ENCODE measurements around the gene UBL3.

Gene UBL3

DNA sequence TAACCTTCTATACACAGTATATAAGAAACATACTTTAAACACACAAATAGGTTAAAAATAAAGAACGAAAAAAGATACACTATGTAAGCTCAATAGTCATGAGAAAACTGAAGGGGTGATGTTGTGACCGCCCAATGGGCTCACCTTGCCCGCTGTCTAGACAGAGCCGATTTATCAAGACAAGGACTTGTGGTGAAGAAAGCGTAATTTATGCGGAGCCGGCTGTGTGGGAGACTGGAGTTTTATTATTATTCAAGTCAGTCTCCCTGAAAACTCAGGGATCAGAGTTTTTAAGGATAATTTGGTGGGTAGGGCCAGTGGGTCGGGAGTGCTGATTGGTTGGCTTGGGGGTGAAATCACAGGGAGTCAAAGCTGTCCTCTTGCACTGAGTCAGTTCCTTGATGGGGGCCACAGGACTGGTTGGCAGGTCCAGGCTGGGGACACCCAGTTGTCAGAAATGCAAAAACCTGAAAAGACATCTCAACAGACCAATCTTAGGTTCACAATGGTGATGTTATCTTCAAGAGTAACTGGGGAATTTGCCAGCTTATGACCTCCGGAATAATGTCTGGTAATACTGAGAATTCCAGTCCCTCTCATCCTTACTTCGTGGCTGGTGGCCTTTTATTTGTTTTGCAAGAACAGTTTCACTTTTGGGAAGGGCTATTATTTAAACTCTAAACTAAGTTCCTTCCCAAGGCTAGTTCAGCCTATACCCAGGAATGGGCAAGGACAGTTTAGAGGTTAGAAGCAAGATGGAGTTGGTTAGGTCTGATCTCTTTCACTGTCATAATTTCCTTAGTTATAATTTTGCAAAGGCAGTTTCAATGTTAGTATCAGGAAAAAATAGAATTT, 96.6 kb downstream of the UBL3 start:
- DNase-seq: no peak

DNA sequence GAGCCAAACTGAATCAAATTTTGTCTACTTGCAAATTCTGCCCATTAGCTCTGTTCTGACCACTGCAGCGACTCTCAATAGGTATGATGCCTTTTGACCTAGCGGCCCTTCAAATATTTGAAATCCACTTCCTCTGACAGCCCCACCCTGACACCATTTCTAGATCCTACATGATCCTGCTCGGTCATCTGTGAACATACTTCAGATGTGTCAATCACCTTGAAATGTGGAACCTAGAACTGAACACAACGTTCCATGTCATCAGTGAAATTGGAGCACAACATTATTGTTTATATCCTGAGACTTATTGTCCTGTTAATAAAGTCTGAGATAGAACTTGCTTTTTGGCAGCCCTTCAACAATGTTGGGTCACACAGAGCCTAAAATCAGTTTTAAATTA, 98.2 kb downstream of the UBL3 start:
- no peak for DNase-seq

DNA sequence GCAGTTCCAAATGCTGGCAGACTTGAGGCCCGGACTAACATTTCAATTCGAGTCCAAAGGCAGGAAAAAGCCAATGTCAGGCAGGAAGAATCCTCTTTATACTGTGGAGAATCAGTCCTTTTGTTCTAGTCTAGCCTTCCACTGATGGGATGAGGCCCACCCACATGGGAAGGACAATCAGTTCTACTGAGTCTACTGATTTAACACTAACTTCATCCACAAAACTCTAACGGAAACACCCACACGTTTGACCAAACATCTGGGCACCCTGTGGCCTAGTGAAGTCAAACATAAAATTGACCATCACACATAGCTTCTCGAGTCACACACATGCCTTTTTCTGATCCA, 100.3 kb downstream of the UBL3 start:
- no peak for DNase-seq

DNA sequence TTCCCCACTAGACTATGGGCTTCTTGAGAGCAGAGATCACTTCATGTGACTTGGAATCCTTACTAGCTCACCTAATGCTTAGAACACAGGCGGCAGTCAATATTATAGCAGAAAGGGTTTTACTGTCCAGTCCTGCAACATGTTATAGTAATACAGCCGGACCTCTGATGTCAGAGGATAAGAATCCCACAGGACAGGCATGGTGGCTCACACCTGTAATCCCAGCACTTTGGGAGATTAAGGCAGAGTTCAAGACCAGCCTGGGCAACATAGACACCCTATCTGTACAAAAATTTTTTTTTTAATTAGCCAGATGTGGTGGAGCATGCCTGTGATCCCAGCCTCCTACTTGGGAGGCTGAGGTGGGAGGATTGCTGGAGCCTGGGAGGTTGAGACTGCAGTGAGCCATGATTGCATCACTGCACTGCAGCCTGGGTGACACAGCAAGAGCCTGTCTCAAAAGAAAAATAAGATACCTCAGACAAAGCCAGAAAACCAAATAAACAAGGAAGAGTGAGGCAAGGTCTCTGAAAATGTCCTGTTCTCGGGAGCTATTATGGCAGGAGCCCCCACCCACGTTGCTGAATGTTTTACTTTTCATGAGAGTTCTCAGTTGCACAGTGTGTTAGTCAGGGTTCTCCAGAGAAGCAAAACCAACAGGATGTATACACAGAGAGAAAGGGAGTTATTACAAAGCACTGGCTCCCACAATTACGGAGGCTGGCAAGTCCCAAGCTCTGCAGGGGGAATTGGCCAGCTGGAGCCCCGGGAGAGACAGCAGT, 100.8 kb downstream of the UBL3 start:
- DNase-seq: no peak

DNA sequence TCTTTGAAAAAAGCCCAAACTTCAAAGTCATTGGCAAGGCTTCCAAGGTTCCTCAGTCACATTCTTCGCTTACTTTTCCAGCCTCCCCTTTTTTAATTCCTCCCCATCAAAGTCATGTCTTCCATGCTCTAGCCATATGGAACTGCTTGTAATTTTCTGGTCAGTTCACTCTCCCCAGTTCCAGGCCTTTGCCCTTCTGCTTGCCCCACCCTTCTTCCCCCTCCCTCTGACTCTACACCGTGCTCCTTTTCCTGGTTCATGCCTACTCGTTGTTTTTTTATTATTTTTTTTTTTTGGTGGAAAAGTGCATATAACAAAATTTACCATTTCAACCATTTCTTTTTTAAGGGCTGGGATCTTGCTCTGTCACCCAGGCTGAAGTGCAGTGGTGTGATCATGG, 102.3 kb downstream of the UBL3 start:
- DNase-seq: no peak

DNA sequence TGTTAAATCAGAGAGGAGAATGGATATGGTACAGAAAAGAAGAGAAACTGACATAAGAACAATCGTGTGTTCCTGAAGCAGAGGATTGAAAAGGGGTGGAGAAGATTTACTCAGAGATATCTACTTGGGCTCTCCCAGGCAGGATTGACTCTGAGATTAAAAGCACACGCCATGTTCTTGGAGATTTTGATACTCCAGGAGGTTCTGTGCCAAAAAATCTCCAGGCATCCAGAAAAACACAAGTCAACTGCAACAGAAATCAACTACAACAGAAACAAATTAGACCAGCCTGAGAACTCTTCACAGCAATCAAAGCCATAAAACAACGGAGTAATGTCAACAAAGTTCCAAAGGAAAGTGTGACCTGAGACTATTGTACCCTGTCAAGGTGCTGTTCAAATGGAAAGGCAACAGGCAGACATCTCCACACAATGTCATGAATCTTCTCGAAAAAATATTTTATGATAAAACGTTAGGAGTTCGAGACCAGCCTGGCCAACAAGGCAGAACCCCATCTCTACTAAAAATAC, 104.2 kb downstream of the UBL3 start:
- no peak for DNase-seq

DNA sequence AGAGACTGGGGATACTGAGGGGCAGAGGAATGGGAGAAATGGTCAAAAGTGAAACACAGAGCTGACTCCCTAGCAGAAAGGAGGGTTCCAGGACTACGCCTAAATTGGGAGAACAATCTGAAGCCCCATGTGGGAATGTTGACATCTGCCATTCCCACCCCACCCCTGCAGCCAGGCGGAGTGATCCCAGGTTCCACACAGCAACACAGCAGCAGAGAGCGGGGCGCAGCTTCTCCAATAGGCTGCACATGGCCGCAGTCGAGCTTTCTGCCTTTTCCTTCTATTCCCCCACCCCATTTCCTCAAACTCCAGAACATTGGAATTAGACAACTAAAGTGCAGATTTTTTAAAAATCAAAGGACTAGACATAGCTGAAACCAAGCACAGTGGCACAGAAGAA, 104.7 kb downstream of the UBL3 start:
- DNase-seq: no peak

DNA sequence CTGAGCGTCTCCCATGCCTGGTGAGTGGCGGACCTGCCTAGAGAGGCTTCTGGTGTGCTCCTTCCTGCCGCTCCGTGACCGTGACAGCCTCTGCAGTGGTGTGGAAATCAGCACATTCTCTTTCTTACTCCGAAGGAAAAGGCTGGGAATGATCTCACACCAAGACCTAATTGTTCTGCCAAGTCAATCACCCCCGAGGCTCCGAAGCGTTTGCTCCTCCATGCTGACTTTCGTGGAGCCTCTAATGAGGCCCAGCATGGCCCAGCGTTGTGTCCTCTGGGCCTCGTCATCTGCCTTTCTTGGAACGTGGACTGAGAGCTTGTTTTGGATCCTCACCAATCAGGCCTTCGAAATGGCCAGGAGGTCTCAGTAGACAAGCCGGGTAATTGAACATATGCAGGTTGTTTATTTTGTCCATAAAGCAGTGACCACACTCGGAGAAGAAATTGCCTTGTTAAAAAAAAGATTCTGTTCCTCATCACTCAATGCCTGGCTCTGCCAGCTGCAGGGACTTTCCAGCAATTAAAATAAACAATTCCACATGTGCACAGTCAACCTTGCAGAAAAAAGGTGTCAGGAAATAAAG, 107.1 kb downstream of the UBL3 start:
- DNase-seq: no peak

DNA sequence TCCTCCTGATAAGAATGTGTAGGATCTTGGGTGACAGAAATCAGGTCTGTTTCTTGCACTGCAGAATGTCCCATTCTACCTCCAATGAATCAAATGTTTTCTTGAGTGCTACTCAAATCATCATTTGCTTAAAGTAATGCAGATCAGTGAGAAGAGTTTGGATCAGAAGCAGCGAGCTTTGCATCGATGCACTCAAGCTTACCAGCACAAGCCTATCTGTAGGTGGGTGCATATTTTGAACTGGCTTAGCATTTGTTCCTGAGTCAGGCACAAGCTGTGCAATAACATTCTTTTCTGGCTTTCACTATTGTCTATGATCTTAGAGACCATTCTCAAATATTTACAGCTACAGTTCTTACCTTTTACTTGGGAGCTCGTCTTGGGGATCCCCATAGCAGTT, 109.5 kb downstream of the UBL3 start:
- DNase-seq: no peak

DNA sequence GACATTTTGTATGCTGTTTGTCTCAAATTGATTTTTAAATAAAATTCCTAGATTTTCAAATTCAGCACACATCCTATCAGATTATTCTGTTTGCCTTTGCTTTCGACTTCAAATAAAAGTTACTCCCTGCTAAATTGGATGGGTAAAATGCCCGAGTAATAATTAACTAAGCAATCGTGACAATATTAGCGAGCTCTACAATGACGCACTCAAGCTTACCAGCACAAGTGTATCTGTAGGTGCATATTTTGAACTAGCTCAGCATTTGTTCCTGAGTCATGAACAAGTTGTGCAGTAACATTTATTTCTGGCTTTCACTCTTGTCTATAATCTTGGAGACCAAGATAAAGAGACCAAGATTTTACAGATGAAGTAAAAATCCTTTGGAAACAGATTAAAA, 113.4 kb downstream of the UBL3 start:
- DNase-seq: no peak

DNA sequence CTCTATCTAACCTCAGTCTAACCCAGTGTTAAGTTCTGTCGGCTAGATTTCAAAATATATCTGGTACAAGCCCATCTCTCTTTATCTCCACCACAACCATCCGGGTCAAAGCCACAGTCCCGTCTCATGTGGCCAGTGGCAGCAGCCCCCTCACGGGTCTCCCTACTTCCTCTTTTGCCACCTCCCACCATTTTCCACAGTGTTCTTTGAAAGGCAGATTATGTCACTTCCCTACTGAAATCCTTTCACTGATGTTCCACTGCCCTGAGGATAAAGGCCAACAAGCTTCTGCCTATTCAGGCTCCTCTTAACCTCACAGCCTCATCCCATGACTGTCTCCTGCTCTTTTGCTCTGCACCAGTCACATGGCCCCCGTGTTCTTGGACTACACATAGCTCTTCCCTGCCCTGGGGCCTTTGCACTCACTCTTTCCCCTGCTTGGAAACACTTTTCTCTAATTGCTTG, 117.2 kb downstream of the UBL3 start:
- no peak for DNase-seq

DNA sequence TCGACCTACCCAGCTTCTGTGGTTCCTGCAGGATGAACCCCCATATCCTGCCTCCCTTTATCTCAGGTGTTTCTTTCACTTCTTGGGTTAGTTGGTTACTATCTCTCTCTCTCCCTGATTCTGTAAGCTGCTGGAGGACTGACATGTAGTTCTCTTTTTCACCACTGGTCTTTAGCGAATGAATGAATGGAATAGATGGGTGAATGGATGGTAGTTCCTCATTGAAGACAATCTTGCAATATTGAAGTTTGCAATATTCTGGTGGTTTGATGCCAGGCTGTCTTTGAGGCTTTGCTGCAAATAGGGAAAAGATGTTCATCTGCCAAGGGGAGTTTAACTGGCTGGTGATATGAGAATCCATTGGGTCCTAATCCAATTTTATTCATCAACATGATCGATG, 120.2 kb downstream of the UBL3 start:
- DNase-seq: no peak

DNA sequence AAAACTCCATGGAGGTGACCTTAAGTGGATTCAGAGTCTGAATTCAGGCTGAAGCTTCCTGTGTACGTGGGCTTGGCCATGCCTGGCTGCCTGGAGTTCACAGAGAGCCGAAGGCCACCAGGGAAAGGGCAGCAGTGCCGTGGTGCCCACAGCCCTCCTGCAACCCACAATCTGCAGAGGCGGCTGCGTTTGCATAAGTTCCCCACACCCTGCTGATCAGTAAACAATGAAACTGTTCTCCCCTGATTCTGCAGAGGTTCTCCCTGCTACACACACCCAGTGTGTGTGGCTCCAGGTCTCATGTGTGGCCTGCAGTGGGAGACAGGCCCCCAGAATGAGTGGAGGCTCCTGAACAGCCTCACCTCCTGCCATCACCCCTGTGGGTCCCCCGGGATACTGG, 128.0 kb downstream of the UBL3 start:
- no peak for DNase-seq

DNA sequence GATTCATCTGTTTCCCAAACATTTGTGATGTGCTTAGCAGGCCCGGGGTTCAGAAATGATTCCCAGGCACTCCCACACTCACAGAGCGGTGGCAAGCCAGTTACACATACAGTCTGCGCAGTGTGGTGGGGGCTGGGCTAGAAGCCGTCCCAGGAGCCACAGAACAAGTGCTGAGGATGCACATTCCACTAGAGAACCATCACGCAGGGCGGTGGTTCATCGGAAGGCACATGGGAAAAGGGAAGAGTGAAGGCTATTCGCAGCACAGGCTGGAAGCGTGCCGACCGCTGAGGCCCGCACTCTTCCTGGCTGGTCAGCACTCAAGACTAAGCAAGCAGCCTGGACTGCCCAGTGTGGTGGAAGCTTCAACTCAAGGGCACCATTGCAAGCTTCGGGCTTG, 128.7 kb downstream of the UBL3 start:
- DNase-seq: no peak

DNA sequence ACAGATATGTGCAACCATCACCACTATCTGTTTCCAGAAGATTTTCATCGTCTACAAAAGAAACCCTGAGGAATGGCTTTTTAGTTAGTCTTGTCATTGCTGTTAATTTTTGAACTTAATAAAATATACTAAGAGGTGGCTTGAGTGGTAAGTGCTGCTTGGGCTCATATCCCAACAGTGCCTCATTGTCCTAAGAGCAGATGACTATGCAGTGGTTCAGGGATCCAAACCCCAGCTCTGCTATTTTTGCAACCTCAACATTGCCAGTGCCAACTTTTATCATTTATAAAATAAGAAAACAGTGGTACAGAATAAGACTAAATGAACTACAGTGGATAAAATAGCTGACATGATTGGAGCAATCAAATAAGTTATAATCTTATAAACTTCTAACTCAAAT, 131.7 kb downstream of the UBL3 start:
- DNase-seq: no peak

DNA sequence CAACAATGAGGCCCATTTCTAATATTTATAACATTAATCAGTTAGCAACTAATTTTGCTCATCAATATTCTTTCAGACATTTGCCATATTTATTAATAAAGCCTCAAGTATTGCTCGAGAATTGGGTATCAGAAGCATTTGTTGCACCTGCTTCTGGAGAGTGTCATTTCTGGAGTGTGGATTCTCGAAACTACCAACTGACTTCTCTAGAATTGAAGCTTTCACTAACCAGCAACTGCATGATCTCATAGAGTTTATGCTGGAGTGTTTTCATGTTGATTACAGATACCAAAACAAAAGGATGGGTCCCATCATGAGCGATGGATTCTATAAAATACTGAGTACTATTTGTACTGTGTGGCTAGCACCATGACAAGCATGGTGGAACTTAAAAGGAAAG, 133.9 kb downstream of the UBL3 start:
- DNase-seq: no peak
